DND-41 (cell line): ENCODE measurements around the gene MACROD1.
A peak's percentile ranks its signal among the peaks of the same experiment; 100 is the strongest.

ENCODE experiments used
- CTCF ChIP-seq: IDR thresholded peaks from 2 replicates; pipeline ENCODE4 v1.5.1; 2012; ENCODE audit warnings: borderline replicate concordance, low read length, moderate library complexity, mild to moderate bottlenecking; ENCODE audit not compliant: poor library complexity, severe bottlenecking; ENCODE audit errors: extremely low read depth
- EZH2 ChIP-seq: IDR thresholded peaks from 3 replicates; pipeline ENCODE4 v1.6.1; 2012; ENCODE audit warnings: borderline replicate concordance, low read depth, mild to moderate bottlenecking, moderate library complexity, low read length, inconsistent platforms; ENCODE audit not compliant: severe bottlenecking

GRCh38 chr11:64088162-64089026, 77.5 kb downstream of the MACROD1 start:
- TF ChIP-seq EZH2 (no peak), CTCF (peak; percentile 43)
